22Rv1 (cell line): ENCODE data around the gene STK31.
"Not testable (repeated sequence)": the region's sequence is repeated elsewhere in the genome, so short reads cannot be mapped to it uniquely, and the experiment has no call there.

Experiments
- H3K27ac ChIP-seq: fragments of 450-650 bp; 2 replicates; pipeline ENCODE4 v1.5.1; 2017
- CTCF ChIP-seq: fragments of 450-650 bp; IDR thresholded peaks from 2 replicates; pipeline ENCODE4 v1.5.1; 2017; ENCODE audit warnings: mild to moderate bottlenecking
- ZFX ChIP-seq: fragments of 450-650 bp; IDR thresholded peaks from 2 replicates; pipeline ENCODE4 v1.6.1; 2017; ENCODE audit warnings: antibody characterized with exemption, borderline replicate concordance

STK31 gene

GRCh38 chr7:23714150-23714464, 4.1 kb downstream of the STK31 start:
- TF ChIP-seq CTCF = no peak
- H3K27ac ChIP-seq = no peak overlapping the region

GRCh38 chr7:23714579-23714978, 4.6 kb downstream of the STK31 start:
- no peak for TF ChIP-seq ZFX
- no peak for TF ChIP-seq CTCF
- H3K27ac ChIP-seq = no peak overlapping the region

GRCh38 chr7:23715099-23715498, 5.1 kb downstream of the STK31 start:
- no peak overlapping the region for H3K27ac ChIP-seq
- no peak for TF ChIP-seq ZFX
- TF ChIP-seq CTCF = no peak

- no peak for TF ChIP-seq CTCF
- no peak for TF ChIP-seq ZFX
- no peak overlapping the region for H3K27ac ChIP-seq
Measured at GRCh38 chr7:23717788-23718187, 7.8 kb downstream of the STK31 start.

GRCh38 chr7:23721456-23721855, 11.4 kb downstream of the STK31 start:
- H3K27ac ChIP-seq = no peak overlapping the region
- TF ChIP-seq CTCF = no peak
- TF ChIP-seq ZFX = no peak

- not testable (repeated sequence) for H3K27ac ChIP-seq
Measured at GRCh38 chr7:23722587-23723216, 12.7 kb downstream of the STK31 start.

GRCh38 chr7:23724113-23724512, 14.1 kb downstream of the STK31 start:
- not testable (repeated sequence) for H3K27ac ChIP-seq

- TF ChIP-seq CTCF (no peak), ZFX (no peak)
Measured at GRCh38 chr7:23742051-23742450, 32.0 kb downstream of the STK31 start.

More at GRCh38 chr7:23742051-23742450, 32.0 kb downstream of the STK31 start:
- no peak overlapping the region for H3K27ac ChIP-seq
